NB4 (cell line): ENCODE measurements around the gene OTP.

Source experiments
- CTCF ChIP-seq: IDR thresholded peaks from one replicate; pipeline ENCODE4 v1.5.1; 2012; ENCODE audit warnings: low read depth, low read length
- POLR2A ChIP-seq: IDR thresholded peaks from 2 replicates; pipeline ENCODE4 v1.6.1; 2011; ENCODE audit warnings: mild to moderate bottlenecking; ENCODE audit not compliant: insufficient read length; ENCODE audit errors: extremely low read depth

- no peak for TF ChIP-seq CTCF
- no peak for TF ChIP-seq POLR2A
Measured at GRCh38 chr5:77635917-77636640, 2.4 kb downstream of the OTP start.
